HEK293 (cell line): ENCODE results near the gene ETF1.

ENCODE experiments used
- EGR2 ChIP-seq: fragments of 450-650 bp; formaldehyde crosslinking; IDR thresholded peaks from 2 replicates; pipeline ENCODE4 v1.5.1; 2016; ENCODE audit warnings: low read depth, missing biosample characterization, missing genetic modification characterization
- KLF10 ChIP-seq: fragments of 450-650 bp; IDR thresholded peaks from 2 replicates; pipeline ENCODE4 v1.5.1; 2018; ENCODE audit warnings: missing biosample characterization, mild to moderate bottlenecking, missing genetic modification characterization
- KLF9 ChIP-seq: fragments of 450-650 bp; formaldehyde crosslinking; IDR thresholded peaks from 2 replicates; pipeline ENCODE4 v1.5.1; 2016; ENCODE audit warnings: missing biosample characterization, missing genetic modification characterization, low read depth
- OVOL3 ChIP-seq: fragments of 450-650 bp; formaldehyde crosslinking; IDR thresholded peaks from 2 replicates; pipeline ENCODE4 v1.5.1; 2016; ENCODE audit warnings: missing biosample characterization, missing genetic modification characterization
- SCRT2 ChIP-seq: fragments of 450-650 bp; formaldehyde crosslinking; IDR thresholded peaks from 2 replicates; pipeline ENCODE4 v1.5.1; 2016; ENCODE audit warnings: missing biosample characterization, missing genetic modification characterization
- YY1 ChIP-seq: fragments of 450-650 bp; formaldehyde crosslinking; IDR thresholded peaks from 2 replicates; pipeline ENCODE4 v1.5.1; 2018; ENCODE audit warnings: missing biosample characterization, missing genetic modification characterization
- ZBTB48 ChIP-seq: fragments of 450-650 bp; formaldehyde crosslinking; IDR thresholded peaks from 2 replicates; pipeline ENCODE4 v1.5.1; 2016; ENCODE audit warnings: missing biosample characterization, missing genetic modification characterization
- ZEB2 ChIP-seq: fragments of 450-650 bp; formaldehyde crosslinking; IDR thresholded peaks from 2 replicates; pipeline ENCODE4 v1.5.1; 2016; ENCODE audit warnings: missing biosample characterization, missing genetic modification characterization
- ZNF121 ChIP-seq: fragments of 450-650 bp; formaldehyde crosslinking; IDR thresholded peaks from 2 replicates; pipeline ENCODE4 v1.5.1; 2016; ENCODE audit warnings: missing biosample characterization, missing genetic modification characterization
- ZNF132 ChIP-seq: fragments of 450-650 bp; formaldehyde crosslinking; IDR thresholded peaks from 2 replicates; pipeline ENCODE4 v1.5.1; 2017; ENCODE audit warnings: missing biosample characterization, missing genetic modification characterization, borderline replicate concordance
- ZNF138 ChIP-seq: fragments of 450-650 bp; formaldehyde crosslinking; IDR thresholded peaks from 2 replicates; pipeline ENCODE4 v1.5.1; 2016; ENCODE audit warnings: missing biosample characterization, missing genetic modification characterization, borderline replicate concordance
- ZNF146 ChIP-seq: fragments of 450-650 bp; formaldehyde crosslinking; IDR thresholded peaks from 2 replicates; pipeline ENCODE4 v1.5.1; 2016; ENCODE audit warnings: missing biosample characterization, missing genetic modification characterization
- ZNF19 ChIP-seq: fragments of 450-650 bp; formaldehyde crosslinking; IDR thresholded peaks from 2 replicates; pipeline ENCODE4; 2016; ENCODE audit warnings: missing biosample characterization, missing genetic modification characterization, low read depth
- ZNF24 ChIP-seq: fragments of 450-650 bp; formaldehyde crosslinking; IDR thresholded peaks from 2 replicates; pipeline ENCODE4 v1.5.1; 2016; ENCODE audit warnings: missing biosample characterization, missing genetic modification characterization
- ZNF248 ChIP-seq: fragments of 450-650 bp; formaldehyde crosslinking; IDR thresholded peaks from 2 replicates; pipeline ENCODE4 v1.5.1; 2017; ENCODE audit warnings: missing biosample characterization, missing genetic modification characterization
- ZNF302 ChIP-seq: fragments of 450-650 bp; formaldehyde crosslinking; IDR thresholded peaks from 2 replicates; pipeline ENCODE4 v1.5.1; 2016; ENCODE audit warnings: missing biosample characterization, missing genetic modification characterization, low read depth
- ZNF324 ChIP-seq: fragments of 450-650 bp; formaldehyde crosslinking; IDR thresholded peaks from 2 replicates; pipeline ENCODE4 v1.5.1; 2016; ENCODE audit warnings: missing biosample characterization, missing genetic modification characterization
- ZNF335 ChIP-seq: fragments of 450-650 bp; formaldehyde crosslinking; conservative IDR thresholded peaks from 2 replicates; pipeline ENCODE4 v1.5.1; 2016; ENCODE audit warnings: missing biosample characterization, missing genetic modification characterization
- ZNF354C ChIP-seq: fragments of 450-650 bp; formaldehyde crosslinking; IDR thresholded peaks from 2 replicates; pipeline ENCODE4 v1.5.1; 2016; ENCODE audit warnings: missing biosample characterization, missing genetic modification characterization, low read depth, borderline replicate concordance
- ZNF366 ChIP-seq: fragments of 450-650 bp; formaldehyde crosslinking; conservative IDR thresholded peaks from 2 replicates; pipeline ENCODE4 v1.5.1; 2016; ENCODE audit warnings: missing biosample characterization, missing genetic modification characterization
- ZNF423 ChIP-seq: fragments of 450-650 bp; formaldehyde crosslinking; IDR thresholded peaks from 2 replicates; pipeline ENCODE4 v1.5.1; 2016; ENCODE audit warnings: missing biosample characterization, missing genetic modification characterization
- ZNF585B ChIP-seq: fragments of 450-650 bp; formaldehyde crosslinking; IDR thresholded peaks from 2 replicates; pipeline ENCODE4 v1.5.1; 2016; ENCODE audit warnings: missing biosample characterization, missing genetic modification characterization
- ZNF629 ChIP-seq: fragments of 450-650 bp; formaldehyde crosslinking; IDR thresholded peaks from 2 replicates; pipeline ENCODE4 v1.5.1; 2017; ENCODE audit warnings: missing biosample characterization, missing genetic modification characterization
- ZNF654 ChIP-seq: fragments of 450-650 bp; formaldehyde crosslinking; IDR thresholded peaks from 2 replicates; pipeline ENCODE4 v1.5.1; 2016; ENCODE audit warnings: low read depth, missing biosample characterization, missing genetic modification characterization
- ZNF76 ChIP-seq: fragments of 450-650 bp; formaldehyde crosslinking; IDR thresholded peaks from 2 replicates; pipeline ENCODE4; 2016; ENCODE audit warnings: low read depth, missing biosample characterization, missing genetic modification characterization, borderline replicate concordance
- ZNF791 ChIP-seq: fragments of 450-650 bp; formaldehyde crosslinking; IDR thresholded peaks from 2 replicates; pipeline ENCODE4 v1.5.1; 2016; ENCODE audit warnings: missing biosample characterization, missing genetic modification characterization
- TF ChIP-seq, protein P1 (sequence below): fragments of 450-650 bp; formaldehyde crosslinking; IDR thresholded peaks from 2 replicates; pipeline ENCODE4 v1.5.1; 2016; ENCODE audit warnings: missing biosample characterization, missing genetic modification characterization
- TF ChIP-seq, protein P2 (sequence below): fragments of 450-650 bp; formaldehyde crosslinking; IDR thresholded peaks from 2 replicates; pipeline ENCODE4 v1.5.1; 2016; ENCODE audit warnings: missing biosample characterization, missing genetic modification characterization, low read depth
- TF ChIP-seq, protein P3 (sequence below): fragments of 450-650 bp; IDR thresholded peaks from 2 replicates; pipeline ENCODE4 v1.5.1; 2018; ENCODE audit warnings: missing biosample characterization, mild to moderate bottlenecking, missing genetic modification characterization
- TF ChIP-seq, protein P4 (sequence below): fragments of 450-650 bp; formaldehyde crosslinking; IDR thresholded peaks from 2 replicates; pipeline ENCODE4 v1.5.1; 2016; ENCODE audit warnings: missing biosample characterization, missing genetic modification characterization
- TF ChIP-seq, protein P5 (sequence below): fragments of 450-650 bp; formaldehyde crosslinking; IDR thresholded peaks from 2 replicates; pipeline ENCODE4 v1.5.1; 2016; ENCODE audit warnings: missing biosample characterization, missing genetic modification characterization
- TF ChIP-seq, protein P6 (sequence below): IDR thresholded peaks from 2 replicates; pipeline ENCODE4 v1.6.1; 2011; ENCODE audit warnings: mild to moderate bottlenecking, low read depth, low read length, borderline replicate concordance

ETF1 gene

DNA sequence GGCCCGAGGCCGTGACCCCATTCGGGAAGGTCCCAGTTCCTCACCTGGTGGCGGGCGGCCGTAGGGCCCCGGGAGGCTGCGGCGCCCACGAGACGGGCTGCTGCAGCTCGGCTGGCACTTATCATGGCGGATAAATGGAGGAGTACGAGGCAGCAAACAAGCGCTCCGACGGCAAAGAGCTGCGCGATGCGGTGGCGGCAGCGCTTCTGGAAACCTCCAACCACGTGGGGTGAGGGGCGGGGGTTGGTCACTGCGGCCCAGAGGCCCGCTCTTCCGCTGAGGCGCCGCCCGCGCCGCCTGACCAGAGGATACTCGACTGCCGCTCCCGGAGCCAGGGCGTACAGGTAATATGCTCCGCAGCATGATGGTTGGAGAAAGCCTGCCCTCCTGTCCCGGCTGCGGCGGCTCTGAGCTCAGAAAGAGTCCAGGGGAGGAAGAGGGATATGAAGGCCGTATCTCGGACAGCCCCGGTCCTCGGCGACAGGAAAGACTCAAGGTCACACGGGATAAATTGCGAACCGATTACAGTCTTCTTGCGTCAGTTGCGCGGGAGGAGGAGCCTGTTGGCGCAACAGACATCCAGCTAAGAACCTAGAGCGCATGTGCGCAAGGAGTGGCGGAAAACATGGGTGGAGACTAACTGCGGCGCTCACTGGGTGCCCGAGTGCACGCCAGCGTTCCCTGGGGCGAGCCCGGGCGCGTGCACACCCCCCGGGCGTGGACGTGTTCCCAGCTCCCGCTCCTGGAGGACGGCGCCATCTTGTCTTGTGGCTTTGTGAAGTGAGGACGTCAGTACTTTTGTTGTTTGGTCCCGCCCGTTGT is 32.4 kb upstream of the ETF1 start, which contains the start of gene HSPA9 (continued):
- TF ChIP-seq, protein P1, sequence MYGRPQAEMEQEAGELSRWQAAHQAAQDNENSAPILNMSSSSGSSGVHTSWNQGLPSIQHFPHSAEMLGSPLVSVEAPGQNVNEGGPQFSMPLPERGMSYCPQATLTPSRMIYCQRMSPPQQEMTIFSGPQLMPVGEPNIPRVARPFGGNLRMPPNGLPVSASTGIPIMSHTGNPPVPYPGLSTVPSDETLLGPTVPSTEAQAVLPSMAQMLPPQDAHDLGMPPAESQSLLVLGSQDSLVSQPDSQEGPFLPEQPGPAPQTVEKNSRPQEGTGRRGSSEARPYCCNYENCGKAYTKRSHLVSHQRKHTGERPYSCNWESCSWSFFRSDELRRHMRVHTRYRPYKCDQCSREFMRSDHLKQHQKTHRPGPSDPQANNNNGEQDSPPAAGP (tag by site-specific recombination): no peak; the same call in none of the 2 replicates
- TF ChIP-seq, protein P2, sequence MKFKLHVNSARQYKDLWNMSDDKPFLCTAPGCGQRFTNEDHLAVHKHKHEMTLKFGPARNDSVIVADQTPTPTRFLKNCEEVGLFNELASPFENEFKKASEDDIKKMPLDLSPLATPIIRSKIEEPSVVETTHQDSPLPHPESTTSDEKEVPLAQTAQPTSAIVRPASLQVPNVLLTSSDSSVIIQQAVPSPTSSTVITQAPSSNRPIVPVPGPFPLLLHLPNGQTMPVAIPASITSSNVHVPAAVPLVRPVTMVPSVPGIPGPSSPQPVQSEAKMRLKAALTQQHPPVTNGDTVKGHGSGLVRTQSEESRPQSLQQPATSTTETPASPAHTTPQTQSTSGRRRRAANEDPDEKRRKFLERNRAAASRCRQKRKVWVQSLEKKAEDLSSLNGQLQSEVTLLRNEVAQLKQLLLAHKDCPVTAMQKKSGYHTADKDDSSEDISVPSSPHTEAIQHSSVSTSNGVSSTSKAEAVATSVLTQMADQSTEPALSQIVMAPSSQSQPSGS (tag by site-specific recombination): peak; percentile 71; the same call in 1 of the 2 replicates
- TF ChIP-seq, protein P3, sequence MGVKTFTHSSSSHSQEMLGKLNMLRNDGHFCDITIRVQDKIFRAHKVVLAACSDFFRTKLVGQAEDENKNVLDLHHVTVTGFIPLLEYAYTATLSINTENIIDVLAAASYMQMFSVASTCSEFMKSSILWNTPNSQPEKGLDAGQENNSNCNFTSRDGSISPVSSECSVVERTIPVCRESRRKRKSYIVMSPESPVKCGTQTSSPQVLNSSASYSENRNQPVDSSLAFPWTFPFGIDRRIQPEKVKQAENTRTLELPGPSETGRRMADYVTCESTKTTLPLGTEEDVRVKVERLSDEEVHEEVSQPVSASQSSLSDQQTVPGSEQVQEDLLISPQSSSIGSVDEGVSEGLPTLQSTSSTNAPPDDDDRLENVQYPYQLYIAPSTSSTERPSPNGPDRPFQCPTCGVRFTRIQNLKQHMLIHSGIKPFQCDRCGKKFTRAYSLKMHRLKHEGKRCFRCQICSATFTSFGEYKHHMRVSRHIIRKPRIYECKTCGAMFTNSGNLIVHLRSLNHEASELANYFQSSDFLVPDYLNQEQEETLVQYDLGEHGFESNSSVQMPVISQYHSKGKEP (tag by site-specific recombination): peak; percentile 8; the same call in 1 of the 2 replicates
- TF ChIP-seq ZNF335 (tag by site-specific recombination) (peak; percentile 100), ZNF138 (tag by site-specific recombination) (no peak), ZNF132 (tag by site-specific recombination) (no peak), ZNF366 (tag by site-specific recombination) (peak; percentile 27; the same call in 1 of the 2 replicates), ZNF354C (no peak), ZNF121 (tag by site-specific recombination) (no peak), ZNF629 (tag by site-specific recombination) (peak; percentile 96), ZNF19 (tag by site-specific recombination) (no peak), ZEB2 (tag by site-specific recombination) (peak; percentile 80), ZNF324 (tag by site-specific recombination) (peak; percentile 84; the same call in 1 of the 2 replicates), YY1 (tag by site-specific recombination) (peak; percentile 88), ZNF248 (tag by site-specific recombination) (no peak), ZNF302 (tag by site-specific recombination) (no peak), ZBTB48 (tag by site-specific recombination) (no peak), ZNF146 (tag by site-specific recombination) (0 out of 2 replicates have a peak, but pooled peaks have one; percentile 6), EGR2 (tag by site-specific recombination) (peak; percentile 78; the same call in 1 of the 2 replicates), KLF10 (tag by site-specific recombination) (peak; percentile 70; the same call in 1 of the 2 replicates), OVOL3 (no peak), ZNF423 (tag by site-specific recombination) (peak; percentile 100), ZNF791 (peak; percentile 23; the same call in 1 of the 2 replicates), ZNF654 (tag by site-specific recombination) (no peak), ZNF24 (peak; percentile 24; the same call in 1 of the 2 replicates), KLF9 (tag by site-specific recombination) (peak; percentile 83), ZNF76 (tag by site-specific recombination) (peak; percentile 87), SCRT2 (peak; percentile 97), ZNF585B (no peak)
- TF ChIP-seq, protein P4, sequence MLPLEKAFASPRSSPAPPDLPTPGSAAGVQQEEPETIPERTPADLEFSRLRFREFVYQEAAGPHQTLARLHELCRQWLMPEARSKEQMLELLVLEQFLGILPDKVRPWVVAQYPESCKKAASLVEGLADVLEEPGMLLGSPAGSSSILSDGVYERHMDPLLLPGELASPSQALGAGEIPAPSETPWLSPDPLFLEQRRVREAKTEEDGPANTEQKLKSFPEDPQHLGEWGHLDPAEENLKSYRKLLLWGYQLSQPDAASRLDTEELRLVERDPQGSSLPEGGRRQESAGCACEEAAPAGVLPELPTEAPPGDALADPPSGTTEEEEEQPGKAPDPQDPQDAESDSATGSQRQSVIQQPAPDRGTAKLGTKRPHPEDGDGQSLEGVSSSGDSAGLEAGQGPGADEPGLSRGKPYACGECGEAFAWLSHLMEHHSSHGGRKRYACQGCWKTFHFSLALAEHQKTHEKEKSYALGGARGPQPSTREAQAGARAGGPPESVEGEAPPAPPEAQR: peak; percentile 87
- TF ChIP-seq, protein P5, sequence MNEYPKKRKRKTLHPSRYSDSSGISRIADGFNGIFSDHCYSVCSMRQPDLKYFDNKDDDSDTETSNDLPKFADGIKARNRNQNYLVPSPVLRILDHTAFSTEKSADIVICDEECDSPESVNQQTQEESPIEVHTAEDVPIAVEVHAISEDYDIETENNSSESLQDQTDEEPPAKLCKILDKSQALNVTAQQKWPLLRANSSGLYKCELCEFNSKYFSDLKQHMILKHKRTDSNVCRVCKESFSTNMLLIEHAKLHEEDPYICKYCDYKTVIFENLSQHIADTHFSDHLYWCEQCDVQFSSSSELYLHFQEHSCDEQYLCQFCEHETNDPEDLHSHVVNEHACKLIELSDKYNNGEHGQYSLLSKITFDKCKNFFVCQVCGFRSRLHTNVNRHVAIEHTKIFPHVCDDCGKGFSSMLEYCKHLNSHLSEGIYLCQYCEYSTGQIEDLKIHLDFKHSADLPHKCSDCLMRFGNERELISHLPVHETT (tag by site-specific recombination): peak; percentile 95
- TF ChIP-seq, protein P6, sequence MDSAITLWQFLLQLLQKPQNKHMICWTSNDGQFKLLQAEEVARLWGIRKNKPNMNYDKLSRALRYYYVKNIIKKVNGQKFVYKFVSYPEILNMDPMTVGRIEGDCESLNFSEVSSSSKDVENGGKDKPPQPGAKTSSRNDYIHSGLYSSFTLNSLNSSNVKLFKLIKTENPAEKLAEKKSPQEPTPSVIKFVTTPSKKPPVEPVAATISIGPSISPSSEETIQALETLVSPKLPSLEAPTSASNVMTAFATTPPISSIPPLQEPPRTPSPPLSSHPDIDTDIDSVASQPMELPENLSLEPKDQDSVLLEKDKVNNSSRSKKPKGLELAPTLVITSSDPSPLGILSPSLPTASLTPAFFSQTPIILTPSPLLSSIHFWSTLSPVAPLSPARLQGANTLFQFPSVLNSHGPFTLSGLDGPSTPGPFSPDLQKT: peak; percentile 79; the same call in 1 of the 2 replicates
